Pulmonary artery endothelial cell (primary cell): Measurements from ENCODE around the gene ARHGEF38. TPM values are rescaled to one million over a fixed set of nuclear protein-coding genes. Genes with fewer than 3 reads are reported as not detected.
"Not testable (repeated sequence)": the region's sequence is repeated elsewhere in the genome, so short reads cannot be mapped to it uniquely, and the experiment has no call there.

Experiments used
- DNase-seq: peaks from one replicate; pipeline ENCODE4 v3.0.0-alpha.2; 2011; ENCODE audit warnings: low read depth, low spot score
- total RNA-seq: library from RNA; depleted of rRNA; stranded (reverse); fragments of >200 nt; gene quantifications from 2 replicates; pipeline ENCODE4 v1.2.3, GENCODE V29; 2014

ARHGEF38 gene
- total RNA-seq, 1 donor from 2014 or later, result not detected

DNA sequence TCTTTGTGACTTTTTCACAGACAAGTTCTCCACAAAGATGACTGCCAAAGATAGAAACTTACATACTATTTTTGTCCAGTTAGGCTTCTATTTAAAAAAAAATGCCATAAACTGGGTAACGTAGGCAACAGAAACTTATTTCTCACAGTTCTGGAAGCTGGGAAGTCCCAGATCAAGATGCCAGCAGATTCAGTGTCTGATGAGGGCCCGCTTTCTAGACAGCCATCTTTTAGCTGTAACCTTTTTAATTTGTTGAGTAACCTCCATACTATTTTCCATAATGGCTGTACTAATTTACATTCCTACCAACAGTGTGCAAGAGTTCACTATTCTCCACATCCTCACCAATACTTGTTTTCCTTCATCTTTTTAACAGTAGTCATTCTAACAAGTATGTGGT is 55.5 kb downstream of the ARHGEF38 start:
- no peak for DNase-seq

GRCh38 chr4:105609819-105610218 is 57.4 kb downstream of the ARHGEF38 start:
- DNase-seq, result not testable (repeated sequence)

- DNase-seq, result no peak
Observed at GRCh38 chr4:105613306-105613705, 60.9 kb downstream of the ARHGEF38 start.

DNA sequence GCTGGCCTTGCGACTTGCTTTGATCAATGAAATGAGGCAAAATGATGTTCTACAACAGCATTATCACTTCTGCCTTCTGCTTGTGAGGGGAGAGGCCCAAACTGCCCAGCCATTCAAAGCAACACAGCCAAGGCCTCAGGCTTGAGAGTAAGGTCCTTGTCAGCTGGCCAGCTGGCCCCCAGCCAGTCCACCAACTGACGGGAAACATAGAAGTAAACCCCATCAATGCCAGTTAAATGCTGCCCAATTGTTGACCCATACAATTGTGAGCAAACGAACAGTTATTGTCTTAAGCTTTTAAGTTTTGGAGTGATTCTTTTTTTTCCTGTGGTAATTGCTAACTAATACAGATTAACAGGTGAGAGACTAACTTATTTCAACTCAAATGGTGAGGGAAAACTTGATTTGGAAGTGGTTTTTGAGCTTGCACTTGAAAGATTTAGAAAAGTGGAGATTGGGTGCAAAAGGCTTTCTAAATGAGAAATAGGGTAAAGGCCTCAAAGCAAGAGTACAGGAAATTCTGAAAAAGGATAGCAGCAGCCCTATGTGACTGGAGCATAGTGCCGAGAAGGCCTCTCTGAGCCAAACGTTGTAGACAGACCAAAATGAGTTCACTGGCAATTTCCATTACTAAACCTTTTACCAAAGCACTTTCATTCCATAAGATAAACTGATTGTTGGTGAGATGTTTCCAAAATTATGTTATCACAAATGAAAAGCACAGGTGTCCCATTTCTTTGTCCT is 66.9 kb downstream of the ARHGEF38 start:
- peak; percentile 27 for DNase-seq

DNA sequence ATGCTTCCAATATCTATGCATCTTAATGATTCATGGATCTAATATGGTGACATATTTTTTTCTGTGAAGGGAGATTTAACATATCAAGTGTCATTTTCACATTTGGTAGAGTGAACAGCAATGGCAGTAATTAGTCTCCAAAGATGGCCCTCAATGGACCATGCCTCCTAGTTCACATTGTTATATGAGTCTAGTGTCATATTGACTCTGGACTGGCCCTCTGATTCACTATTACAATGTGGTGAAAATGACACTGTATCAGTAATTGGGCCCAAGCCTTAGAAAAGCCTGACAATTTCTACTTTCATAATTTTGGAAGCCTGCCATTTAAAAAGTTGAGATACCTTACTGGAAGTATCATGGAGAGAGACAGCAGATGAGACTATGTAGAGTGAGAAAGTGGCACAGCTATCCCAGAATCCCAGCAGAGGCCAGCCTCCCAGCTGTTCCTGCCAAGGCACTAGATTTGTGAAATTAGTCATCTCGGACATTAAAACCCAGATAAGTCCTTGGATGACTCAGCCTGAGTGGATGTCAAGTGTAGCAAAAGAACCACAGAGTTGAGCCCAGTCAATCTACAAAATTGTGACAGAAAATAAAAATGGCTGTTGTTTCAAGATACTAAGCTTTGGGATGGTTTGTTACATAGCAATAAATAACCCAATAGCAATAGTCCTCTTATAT is 68.4 kb downstream of the ARHGEF38 start:
- DNase-seq, result no peak

GRCh38 chr4:105622269-105622668 is 69.8 kb downstream of the ARHGEF38 start:
- DNase-seq, result no peak

DNA sequence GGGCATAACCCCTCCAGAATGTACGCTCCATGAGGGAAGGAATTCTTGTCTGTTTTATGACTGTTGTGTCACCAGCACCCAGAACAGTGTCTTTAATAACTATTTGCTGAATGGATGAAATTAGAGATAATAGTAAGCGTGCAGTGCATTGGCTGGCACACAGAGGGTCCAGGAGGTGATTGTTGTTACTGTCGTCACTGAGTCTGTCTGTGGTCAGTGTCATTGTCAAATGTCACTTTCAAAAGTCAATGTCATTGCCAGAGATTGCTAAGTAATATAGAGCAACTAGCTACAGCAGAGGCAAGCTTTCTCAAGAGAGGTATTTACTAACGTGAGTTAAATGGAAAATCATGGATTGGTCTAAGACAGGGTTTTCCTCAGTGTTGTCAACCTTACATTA is 70.7 kb downstream of the ARHGEF38 start:
- DNase-seq, result no peak

- DNase-seq, result no peak
Observed at GRCh38 chr4:105624530-105624929, 72.1 kb downstream of the ARHGEF38 start.

- DNase-seq, result no peak
Observed at GRCh38 chr4:105625214-105625613, 72.8 kb downstream of the ARHGEF38 start.

DNA sequence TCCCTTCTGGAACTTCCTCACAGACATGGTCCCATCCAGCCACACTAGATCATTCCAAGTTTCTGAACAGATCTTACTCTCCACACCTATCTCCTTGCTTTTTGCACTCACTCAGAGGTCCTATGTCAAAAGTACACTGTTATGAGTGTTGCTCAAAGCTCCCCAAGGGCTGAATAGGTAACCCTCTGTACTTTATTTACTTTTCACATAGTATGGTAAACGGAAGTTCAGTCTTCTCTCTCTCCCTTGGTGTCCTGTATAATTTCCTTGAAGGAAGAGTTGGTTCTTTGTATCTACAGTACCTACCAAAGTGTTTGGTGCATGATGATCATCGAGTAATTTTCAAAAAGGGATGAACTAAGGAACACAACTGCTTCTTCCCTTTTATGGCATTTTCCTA is 74.4 kb downstream of the ARHGEF38 start:
- DNase-seq, result no peak

- DNase-seq, result no peak
Observed at GRCh38 chr4:105627620-105628019, 75.2 kb downstream of the ARHGEF38 start.

GRCh38 chr4:105630670-105631655 is 78.5 kb downstream of the ARHGEF38 start:
- no peak for DNase-seq

GRCh38 chr4:105631818-105632400 is 79.5 kb downstream of the ARHGEF38 start:
- DNase-seq, result no peak

DNA sequence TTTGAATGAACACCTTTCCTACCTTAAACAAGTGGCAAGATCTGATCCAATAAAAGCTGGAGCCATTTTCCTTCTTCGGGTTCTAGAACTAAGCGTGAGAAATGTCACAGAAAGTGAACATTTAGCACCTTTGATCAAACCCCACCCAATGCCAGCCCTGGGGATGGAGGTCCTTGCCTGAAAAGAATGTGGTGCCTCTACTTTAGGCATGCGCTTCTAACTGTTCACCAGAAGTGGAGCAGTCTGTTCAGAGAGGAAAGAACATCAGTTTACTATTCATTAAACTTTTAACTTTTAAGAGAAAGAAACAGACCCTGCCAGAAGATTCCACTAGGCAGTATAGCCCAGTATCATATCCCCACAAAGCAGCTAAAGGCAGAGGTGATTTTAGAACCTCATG is 80.2 kb downstream of the ARHGEF38 start:
- DNase-seq, result no peak

DNA sequence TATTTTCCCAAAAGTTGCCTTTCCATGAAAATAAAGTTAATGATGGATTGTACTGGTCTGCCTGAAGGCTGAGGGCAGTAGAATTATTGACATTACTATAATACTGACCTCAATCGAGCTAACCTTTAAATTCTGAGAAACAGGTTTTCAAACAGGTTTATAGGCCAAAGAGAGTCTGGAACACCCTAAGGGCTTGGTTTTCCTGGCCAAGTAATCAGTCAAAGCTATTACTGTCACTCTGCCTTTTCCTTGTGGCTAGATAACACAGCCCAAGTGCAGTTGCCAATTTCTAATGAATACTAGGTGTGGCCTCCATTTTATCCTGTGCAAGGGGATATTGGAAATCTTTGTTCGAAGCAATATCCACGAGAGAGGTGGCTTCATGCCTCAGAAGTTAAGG is 80.8 kb downstream of the ARHGEF38 start:
- no peak for DNase-seq

GRCh38 chr4:105634402-105635080 is 82.1 kb downstream of the ARHGEF38 start:
- no peak for DNase-seq

GRCh38 chr4:105637408-105638176 is 85.2 kb downstream of the ARHGEF38 start:
- DNase-seq, result no peak

DNA sequence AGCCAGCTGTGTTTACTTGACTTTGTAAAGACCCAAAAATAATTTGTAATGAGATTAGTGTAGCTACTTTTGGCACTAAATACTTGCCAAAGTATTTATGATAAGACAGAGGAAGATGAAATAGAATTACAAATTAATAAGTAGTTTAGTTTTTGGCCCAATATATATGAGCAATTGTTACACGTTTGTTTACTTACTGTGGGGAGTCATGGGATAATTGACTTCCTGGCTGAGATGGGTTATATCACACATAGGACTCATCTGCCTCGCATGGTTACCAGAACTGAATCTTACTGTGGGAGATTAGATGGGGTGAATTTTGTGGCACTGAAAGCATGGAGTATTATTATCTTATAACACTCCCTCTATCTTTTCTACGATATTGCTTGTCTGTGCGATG is 89.4 kb downstream of the ARHGEF38 start:
- DNase-seq, result no peak

DNA sequence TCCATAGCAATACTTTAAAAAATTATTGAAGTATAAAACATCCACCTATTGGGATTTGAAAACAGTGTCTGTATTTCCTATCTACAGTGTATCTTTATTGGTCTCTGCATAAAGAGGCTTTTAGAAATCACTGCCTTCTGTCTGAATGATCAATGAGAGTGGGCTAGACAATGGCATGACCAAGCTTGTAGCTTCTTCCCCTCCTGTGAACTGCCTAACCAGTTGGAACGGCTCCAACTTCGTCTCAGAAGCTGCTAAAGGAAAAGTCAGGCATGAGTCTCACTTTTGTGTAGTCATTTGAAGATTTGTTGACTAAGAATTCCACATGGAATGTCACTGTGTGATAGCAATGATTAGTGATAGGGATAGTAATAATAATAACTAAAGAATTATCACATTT is 91.8 kb downstream of the ARHGEF38 start:
- DNase-seq, result no peak

DNA sequence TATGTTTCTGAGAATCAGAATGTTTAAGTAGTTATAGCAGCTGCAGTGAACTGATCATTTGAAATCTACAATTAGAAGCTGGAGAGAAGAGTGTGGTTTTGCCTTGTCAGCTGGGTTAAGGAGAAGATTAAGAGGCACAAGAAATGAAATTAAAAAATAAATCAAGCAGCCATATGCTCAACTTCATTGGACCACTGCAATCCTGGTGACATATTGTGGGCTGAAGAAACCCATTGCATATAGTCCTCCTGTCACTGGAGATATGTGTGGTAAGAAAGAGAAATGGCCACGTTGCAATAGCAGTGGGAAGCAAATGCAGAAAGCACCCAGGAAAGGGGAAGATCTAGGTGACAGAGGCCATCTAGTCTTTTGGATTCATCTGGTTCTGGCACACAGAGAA is 93.0 kb downstream of the ARHGEF38 start:
- no peak for DNase-seq
